Measurements from ENCODE around the gene SPECC1.
"Not testable (repeated sequence)": the region's sequence is repeated elsewhere in the genome, so short reads cannot be mapped to it uniquely, and the experiment has no call there.

The SPECC1 gene, protein sequence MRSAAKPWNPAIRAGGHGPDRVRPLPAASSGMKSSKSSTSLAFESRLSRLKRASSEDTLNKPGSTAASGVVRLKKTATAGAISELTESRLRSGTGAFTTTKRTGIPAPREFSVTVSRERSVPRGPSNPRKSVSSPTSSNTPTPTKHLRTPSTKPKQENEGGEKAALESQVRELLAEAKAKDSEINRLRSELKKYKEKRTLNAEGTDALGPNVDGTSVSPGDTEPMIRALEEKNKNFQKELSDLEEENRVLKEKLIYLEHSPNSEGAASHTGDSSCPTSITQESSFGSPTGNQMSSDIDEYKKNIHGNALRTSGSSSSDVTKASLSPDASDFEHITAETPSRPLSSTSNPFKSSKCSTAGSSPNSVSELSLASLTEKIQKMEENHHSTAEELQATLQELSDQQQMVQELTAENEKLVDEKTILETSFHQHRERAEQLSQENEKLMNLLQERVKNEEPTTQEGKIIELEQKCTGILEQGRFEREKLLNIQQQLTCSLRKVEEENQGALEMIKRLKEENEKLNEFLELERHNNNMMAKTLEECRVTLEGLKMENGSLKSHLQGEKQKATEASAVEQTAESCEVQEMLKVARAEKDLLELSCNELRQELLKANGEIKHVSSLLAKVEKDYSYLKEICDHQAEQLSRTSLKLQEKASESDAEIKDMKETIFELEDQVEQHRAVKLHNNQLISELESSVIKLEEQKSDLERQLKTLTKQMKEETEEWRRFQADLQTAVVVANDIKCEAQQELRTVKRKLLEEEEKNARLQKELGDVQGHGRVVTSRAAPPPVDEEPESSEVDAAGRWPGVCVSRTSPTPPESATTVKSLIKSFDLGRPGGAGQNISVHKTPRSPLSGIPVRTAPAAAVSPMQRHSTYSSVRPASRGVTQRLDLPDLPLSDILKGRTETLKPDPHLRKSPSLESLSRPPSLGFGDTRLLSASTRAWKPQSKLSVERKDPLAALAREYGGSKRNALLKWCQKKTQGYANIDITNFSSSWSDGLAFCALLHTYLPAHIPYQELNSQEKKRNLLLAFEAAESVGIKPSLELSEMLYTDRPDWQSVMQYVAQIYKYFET

DNA sequence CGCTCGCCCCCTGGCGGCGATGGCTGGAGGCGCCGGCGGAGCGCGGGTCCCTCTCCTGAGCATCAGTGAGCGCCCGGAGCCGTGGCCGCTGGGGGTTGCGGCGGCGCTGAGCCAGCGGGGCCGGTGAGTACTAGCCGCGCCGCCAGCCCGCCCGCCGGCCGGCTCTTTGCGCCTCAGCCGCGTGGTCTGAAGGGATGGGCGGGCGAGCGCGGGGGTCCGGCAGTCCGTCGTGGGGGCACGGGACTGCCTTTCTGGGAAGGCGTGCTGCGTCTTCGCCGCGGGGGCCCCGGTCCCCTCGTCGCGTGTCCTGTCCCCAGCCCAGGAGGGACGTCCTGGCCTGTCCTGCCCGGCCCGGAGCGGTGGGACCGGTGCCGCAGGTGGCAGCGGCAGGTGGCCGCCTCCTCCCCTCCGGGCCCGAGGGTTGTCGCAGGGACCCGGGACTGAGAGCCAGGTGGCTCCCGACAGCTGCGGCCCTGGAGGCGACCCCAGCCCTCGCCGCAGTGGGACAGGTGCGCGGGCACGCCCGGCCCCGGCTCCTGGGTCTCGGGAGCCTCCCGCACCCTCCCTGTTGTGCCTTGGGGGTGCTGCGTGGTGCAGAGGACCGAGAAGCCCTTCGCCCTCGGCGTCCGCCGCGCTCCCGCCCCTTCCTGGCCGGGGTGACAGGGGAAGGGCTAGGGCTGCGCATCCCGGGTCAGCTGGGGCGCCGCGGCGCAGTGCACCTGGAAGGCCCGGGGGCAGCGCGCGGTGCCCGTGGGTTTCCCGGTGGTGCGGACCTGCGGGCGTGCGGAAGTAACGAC, at the start of gene SPECC1:
SPECC1 (plus strand) TSS at position 58 of the 797 bp plus-strand sequence. CDS start 87,293 bp downstream, outside the sequence.
- DNase-seq: peak; percentile 85

DNA sequence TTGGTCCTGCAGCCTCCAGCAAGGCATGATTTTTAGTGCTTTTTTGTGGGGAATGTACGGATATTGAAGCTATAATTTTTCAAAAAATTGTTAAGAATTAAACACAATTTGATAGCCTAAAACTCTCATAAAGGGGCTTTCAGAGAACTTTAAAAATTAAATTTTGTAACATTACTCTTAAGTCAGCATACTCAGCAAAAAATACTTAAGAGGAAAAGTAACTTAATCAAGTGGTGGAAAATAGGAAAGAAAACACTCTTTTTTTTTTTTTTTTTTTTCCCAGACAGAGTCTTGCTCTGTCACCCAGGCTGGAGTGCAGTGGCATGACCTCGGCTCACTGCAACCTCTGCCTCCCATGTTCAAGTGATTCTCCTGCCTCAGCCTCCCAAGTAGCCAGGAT, 46.2 kb upstream of the SPECC1 start:
- DNase-seq: not testable (repeated sequence)

DNA sequence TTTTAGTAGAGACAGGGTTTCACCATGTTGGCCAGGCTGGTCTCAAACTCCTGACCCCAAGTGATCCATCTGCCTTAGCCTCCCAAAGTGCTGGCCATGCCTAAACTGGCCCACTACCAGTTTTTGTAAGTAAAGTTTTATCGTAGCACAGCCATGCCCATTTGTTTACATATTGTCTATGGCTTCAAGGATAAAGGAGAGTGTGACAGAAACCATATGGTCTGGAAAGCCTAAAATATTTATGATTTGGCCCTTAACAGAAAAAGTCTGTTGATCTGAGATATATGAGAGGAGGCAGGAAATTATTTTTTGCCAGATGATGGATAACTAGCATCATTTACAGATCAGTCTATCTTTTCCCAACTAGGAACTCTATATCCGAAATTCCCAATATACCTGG, 36.0 kb upstream of the SPECC1 start:
- no peak for DNase-seq

DNA sequence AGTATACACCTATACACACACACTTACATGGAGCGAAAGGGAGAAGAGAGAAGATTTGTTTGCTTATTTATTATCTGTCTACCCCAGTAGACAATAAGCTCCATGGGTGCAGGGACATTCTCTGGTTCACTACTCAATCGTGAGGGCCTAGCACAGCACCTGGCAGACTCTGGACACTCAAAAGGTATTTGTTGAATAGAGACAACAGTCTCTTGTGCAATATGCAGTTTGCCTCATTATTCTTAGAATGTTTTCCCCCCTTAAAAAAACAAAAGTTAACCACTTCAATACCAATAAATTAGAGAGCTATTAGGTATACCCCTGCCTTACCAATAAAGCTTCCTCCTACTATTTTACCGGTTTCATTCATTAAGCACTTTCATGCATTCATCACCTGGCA, 33.6 kb upstream of the SPECC1 start:
- no peak for DNase-seq

DNA sequence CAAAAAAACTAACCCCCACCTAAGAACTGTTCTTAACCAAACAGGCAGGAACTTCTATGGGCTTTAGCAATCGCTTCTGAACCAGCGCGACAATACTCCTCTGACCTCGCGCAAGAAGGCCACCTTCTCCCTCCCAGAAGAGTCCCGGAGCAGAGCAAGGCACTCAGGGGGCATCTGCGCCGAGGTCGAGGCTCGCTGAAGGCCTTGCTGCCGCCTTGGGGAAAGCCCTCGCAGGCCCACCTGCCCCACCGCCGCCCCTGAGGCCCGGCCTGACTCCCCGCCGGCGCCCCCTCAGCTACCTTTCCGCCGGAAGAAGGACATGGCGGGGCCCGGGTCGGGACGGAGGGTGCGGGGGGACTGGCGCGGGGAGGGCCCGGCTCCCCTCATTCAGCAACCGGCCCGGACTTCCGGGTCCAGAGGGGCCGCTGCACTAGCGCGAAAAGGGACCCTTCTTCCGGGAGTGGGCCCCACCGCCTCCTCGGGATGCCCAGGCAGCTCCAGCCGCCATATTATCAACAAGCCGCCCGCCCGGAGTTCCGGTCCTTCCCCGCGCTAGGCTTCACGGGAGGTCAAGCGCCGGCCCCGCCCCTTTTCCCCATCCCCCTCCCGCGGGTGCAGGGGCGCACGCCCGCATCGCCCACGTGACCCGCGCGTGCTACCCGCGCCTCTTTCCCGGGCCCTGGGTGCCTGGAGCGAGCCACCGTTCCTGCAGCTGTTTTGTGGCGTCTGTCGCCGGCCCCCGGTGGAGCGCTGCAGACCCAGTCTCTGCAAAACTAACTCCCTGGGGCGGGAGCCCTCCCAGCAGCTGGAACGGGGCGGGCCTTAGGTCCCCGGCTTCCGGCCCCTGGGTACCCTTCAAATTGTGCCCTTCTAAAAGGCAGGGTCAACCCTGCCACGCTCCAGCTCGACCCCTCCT, 31.6 kb upstream of the SPECC1 start, which contains the start of gene AKAP10:
AKAP10 (minus strand) TSS at position 536 of the 916 bp plus-strand sequence; CDS start at position 387, 149 bp downstream.
- peak; percentile 92 for DNase-seq

DNA sequence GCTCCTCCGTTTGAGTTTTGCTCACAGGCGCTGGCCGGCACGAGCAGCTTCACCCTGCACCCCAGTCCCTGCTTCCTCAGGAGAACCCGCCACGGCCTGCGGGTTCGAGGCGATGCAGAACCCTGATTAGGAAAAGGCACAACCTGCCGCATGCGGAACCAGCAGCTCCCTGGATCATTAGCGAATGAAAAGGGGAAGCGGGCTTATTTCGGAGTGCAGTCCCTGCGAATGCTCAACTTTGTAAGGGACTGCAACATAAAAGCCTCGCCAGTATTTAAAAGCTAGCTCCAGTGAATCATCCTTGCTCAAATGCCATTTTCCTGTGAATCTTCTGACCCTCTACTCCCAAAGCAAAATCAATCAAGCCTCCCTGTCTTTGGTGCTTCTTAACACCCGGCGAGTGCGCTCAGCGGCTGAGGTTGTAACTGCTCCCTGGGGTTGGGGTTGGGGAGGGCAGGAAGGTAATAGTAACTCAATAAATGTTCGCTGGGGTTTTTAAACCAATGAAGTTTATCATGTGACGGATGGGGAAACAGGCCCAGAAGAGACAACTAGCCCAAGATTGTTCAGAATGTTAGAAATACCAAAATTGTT, 30.9 kb upstream of the SPECC1 start:
- DNase-seq: peak; percentile 86

DNA sequence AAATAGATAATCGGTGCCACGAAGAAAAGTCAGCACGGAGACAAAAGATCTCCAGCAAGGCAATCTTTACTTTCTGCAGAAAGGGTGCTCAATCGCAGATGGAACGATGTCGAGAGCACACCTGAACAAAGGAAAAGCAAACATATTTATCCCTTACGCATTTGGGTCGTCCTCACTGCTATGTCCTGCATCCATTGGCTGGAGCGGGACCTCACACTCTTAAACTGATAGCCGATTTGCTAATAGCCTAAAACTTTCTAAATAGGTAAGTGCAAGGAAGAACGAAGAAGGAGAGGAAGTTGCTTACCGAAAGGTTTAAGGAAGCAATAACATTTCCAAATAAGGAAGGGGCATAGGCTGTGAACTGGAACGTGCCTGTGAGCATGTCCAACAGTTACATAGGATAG, 30.4 kb upstream of the SPECC1 start:
- DNase-seq: peak; percentile 8

DNA sequence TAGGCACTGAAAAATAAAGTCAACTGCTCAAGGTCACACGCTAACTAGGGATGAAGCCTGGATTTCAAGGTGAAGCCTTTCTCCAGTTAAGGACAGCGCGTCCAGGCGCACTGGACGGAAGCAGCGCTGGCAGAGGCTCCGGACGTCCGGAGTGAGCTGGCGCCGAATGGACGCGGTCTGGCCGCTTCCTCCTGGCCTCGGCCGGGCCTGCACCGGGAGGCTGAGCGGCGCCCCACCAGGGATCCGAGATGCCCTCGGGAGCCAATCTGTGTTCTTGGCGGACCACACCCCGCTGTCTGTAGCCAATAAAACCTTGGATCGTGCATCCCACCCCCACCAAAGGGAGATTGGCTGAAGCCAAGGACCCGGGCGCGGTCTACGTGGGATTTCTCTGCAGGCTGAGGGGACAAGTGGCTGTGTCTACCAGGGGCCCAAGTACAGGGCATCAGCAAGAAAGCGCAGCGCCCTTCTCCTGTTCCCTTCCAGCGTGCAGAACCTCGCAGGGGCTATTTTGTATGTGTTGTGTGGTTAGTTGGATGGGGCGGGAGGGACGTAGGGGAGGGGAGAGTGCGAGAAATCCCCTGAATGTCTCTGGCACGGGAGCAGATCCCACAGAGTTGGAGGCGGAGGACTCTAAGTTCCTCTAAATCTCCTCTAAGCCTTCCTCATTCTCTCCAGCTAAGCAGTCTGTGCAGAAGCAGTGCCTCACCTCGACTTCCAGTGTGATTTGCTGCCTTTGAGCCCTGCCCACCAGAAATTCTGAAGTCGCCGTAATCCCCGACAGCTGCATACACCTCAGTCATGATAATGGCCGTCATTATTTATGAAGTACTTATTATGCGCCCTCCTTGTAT, 29.0 kb upstream of the SPECC1 start:
- DNase-seq: no peak

DNA sequence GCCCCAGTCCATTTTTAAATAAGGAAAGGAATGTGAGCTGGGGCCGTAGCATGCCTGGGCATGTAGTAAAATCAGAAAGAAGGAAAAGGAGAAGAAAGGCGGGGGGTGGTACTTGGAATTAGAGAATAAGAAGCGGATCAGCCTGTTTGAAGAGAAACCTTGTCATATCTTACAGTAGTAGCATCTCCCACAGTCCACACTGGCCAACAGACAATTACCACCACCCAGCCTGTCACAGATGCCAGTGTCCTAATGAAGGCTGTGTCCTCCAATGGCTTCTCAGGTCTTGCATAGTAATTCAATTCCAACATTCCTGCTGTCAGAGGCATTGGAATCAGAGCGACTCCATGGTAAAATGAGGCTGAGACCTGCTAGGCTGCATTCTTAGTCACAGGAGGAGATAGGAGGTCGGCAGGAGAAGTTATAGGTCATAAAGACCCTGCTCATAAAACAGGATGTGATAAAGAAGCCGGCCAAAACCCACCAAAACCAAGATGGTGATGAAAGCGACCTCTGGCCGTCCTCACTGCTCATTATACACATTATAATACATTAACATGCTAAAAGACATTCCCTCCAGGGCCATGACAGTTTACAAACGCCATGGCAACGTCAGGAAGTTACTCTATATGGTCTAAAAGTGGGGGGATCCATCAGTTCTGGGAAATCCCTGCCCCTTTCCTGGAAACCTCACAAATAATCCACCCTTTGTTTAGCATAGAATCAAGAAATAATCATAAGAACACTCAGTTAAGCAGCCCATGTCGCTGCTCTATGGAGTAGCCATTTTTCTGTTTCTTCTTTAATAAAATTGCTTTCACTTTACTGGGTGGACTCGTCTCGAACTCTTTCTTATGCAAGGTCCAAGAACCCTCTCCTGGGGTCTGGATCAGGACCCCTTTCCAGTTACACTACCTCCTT, 22.0 kb upstream of the SPECC1 start:
- peak; percentile 19 for DNase-seq

DNA sequence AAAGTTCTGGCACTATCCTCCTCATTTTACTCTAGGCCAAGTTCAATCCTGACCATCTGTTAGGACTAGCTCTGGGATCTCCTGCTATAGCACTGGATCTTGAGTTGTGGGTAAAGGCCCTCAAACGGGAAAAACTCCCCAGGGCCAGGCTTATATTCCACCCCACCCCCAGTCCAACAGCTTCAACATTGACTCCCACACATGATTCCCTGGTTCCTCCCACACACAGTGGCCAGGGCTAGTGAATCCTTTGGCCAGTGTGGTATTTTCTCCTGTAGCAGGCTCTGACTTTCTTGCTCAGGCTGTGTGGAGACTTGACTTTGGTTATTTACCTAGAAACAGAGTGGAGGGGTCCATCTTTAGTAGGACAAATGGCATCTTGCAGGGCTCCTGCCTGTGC, 21.3 kb upstream of the SPECC1 start:
- DNase-seq: no peak

DNA sequence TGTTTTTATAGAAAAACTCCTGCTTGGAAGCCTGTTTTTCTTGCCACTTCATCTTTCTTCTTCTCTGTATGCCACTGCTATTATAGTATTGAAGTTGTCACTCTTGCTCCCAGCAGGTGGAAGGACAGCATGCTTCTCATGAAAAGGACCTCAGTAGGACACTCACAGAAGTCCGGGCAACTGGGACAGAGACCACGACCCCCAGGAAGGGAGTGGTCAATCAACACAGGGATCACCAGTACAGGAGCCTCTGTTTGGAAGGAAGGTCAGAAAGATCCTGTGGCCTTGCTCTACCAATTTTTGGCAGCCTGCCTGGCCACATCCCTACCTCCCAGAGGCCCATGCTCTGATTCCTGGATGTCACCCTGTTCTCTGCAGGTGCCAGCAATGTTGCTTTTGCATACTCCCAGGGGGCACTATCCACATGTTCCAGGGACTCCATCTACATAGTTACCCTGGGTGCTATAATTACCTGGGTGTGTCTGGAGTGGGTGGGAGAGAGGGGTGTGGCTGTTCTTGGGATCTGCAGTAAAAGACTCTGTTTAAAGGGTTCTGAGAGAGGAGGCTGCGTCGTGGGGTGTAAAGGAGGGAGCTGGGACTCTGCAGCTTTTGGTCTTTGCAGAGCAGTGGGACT, 17.8 kb upstream of the SPECC1 start:
- no peak for DNase-seq

DNA sequence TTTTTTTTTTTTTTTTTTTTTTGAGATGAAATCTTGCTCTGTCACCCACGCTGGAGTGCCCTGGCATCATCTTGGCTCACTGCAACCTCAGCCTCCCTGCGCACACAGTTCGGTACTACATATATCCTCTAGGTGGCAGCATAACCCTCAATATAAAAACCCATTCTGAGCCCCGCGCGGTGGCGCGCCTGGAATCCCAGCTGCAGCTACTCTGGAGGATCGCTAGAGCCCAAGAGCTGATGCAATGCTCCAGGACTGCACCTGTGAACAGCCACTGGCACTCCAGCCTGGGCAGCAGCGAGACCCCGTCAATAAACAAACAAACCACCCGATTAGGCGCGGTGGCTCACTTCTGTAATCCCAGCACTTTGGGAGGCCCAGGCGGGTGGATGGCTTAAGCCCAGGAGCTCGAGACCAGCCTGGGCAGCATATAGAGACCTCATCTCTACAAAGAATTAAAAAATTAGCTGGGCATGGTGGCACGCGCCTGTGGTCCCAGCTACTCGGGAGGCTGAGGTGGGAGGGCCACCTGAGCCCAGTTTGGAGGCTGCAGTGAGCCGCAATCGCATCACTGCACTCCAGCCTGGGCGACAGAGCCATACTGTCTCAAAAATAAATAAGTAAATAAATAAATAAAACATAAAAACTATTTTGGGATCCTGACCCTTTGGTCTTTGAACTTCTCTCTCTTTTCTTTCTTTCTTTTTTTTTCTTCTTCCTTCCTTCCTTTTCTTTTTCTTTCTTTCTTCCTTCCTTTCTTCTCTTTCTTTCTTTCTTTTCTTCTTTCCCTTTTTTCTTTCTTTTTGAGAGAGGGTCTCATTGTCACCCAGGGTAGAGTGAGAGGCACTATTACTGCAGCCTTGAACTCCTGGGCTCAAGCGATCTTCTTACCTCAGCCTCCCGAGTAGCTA, 16.1 kb upstream of the SPECC1 start:
- peak; percentile 87 for DNase-seq

DNA sequence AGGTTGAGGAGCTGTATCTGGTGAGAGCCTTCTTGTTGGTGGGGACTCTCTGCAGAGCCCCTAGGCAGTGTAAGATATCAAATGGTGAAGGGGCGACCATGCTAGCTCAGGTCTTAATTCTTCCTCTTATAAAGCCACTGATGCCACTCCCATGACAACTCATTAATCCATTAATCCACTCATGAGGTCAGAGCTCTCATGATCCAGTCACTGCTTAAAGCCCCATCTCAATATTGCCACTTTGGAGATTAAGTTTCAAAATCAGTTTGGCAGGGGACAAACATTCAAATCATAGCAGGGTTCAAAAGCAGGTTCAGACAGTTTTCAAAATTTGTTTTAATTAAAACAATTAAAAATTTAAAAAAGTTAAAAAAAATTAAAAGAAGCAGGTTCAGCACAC, 13.1 kb upstream of the SPECC1 start:
- no peak for DNase-seq

DNA sequence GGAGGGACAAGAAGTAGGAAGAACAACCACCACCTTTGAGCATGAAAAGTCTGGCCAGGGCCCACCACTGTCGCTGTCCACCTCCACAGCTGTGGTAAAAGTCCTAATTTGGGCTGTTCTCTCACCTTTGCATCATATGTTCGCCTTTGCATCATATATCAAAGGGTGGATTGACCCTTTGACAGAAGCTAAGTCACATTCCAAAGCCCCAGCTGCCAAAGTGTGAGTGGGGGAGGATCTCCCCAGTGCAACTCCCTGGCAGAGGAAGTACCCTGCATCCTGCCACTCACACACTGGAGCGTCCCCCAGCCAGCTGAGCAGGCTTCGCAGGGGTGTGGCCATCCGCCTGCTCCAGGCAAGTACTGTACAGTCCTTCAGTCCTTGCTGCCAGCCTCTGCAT, 12.7 kb upstream of the SPECC1 start:
- DNase-seq: peak; percentile 6

DNA sequence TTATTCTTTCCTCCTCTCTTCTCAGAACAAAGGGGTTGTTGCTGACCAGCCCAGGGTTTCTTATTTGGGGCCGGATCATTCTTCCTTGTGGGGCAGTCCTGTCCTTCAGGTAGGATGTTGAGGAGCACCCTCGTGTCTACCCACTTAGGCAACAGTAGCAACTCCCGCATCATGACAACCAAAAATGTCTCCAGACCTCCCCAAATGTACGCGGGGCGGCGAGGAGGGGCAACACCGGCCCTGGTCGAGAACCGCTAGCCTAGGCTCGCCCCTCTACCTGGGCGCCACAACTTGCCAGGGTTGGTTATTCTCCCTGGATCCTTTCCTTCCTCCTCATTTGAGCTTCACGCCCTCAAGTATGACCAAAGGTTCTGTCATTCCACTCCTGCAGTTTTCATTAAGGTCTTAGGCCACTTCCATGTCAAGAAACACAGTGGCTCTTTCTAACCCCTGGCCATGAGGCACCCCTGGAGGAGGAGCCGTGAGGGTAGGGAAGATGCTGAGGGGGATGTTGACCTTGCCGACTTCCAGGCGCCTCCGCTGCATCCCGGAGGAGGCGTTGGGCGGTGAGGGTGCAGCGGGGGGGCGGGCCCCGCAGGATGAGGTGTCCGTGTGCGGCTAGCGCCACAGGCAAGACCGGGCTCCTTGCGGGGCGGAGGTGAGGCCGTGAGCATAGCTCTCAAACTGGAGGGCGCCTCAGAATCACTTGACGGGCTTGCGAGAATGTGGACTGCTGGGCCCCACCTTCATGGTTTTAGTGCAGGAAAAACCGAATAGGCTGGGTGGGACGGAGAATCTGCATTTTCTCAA, 712 bp upstream of the SPECC1 start:
- DNase-seq: no peak

DNA sequence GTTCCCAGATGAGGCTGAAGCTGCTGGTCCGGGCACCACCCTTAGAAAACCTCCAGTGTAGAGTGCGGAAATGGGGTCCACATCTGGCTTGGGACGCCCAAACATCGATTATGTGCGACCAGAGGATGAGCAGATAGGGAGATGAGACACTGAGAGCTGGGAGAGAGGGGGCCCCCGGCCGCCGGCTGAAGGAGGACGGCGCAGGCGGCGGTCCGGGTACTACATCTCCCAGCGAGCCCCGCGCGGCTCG, 182 bp upstream of the SPECC1 start:
- DNase-seq: no peak

Measured in OCI-M1 (cell line).